HL-60 (cell line): ENCODE results near the gene DUSP1.

Source experiments
- CTCF ChIP-seq: IDR thresholded peaks from one replicate; pipeline ENCODE4 v1.5.1; 2011; ENCODE audit warnings: low read length, control low read depth, inconsistent platforms; ENCODE audit not compliant: insufficient read depth
- GABPA ChIP-seq: IDR thresholded peaks from 2 replicates; pipeline ENCODE4 v1.6.1; 2012; ENCODE audit warnings: low read depth
- POLR2AphosphoS5 ChIP-seq: IDR thresholded peaks from 2 replicates; pipeline ENCODE4 v1.6.1; 2012; ENCODE audit warnings: low read depth

GRCh38 chr5:172776235-172776594, 5.2 kb upstream of the DUSP1 start:
- TF ChIP-seq CTCF (no peak), POLR2AphosphoS5 (no peak), GABPA (no peak)
